ENCODE measurements around the gene UGT1A4. TPM values are rescaled to one million over a fixed set of nuclear protein-coding genes. Genes with fewer than 3 reads are reported as not detected.
"Not testable (repeated sequence)": the region's sequence is repeated elsewhere in the genome, so short reads cannot be mapped to it uniquely, and the experiment has no call there.

Gene UGT1A4
- total and polyA plus RNA-seq, 8 donors, result 0.19 TPM; not detected in 7

DNA sequence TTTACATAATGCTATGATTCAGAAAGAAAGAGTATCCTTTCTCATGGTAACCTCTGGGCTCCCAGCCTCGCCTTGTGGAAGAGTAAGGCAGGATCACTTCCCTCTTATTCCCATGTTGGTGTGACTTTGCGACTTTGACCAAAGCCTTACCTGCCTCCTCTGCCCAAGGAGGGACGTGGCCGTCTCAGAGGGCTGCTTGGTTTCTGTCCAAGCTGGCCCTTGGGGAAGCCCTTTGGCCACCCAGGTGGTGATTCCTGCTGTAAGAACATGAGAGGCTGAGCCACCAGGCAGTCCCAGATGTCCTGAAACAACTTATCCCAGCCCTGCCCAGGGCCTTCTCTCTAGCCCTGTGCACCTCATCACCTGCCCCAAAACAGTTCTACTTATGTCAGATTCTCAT is 19.8 kb upstream of the UGT1A4 start:
- intact Hi-C loops (cut with DNase I), result no loop called here
- Histone ChIP-seq H3K27ac (no peak overlapping the region), H3K4me3 (no peak overlapping the region), H3K27me3 (no peaks in the 10 kb centered on the region), H3K36me3 (no peaks in the 10 kb centered on the region), H3K9me3 (no peaks in the 10 kb centered on the region), H3K4me1 (peaks cover 0 to 8% (median 4%) of the 10 kb centered on the region in 3 donors)
- DNase-seq (no peak), ATAC-seq (no peak), FAIRE-seq (no peak)
- WGBS, 2 donors, result 78 to 80% methylated on average over 4 of the region's 4 CpGs
- TF ChIP-seq, protein P1, sequence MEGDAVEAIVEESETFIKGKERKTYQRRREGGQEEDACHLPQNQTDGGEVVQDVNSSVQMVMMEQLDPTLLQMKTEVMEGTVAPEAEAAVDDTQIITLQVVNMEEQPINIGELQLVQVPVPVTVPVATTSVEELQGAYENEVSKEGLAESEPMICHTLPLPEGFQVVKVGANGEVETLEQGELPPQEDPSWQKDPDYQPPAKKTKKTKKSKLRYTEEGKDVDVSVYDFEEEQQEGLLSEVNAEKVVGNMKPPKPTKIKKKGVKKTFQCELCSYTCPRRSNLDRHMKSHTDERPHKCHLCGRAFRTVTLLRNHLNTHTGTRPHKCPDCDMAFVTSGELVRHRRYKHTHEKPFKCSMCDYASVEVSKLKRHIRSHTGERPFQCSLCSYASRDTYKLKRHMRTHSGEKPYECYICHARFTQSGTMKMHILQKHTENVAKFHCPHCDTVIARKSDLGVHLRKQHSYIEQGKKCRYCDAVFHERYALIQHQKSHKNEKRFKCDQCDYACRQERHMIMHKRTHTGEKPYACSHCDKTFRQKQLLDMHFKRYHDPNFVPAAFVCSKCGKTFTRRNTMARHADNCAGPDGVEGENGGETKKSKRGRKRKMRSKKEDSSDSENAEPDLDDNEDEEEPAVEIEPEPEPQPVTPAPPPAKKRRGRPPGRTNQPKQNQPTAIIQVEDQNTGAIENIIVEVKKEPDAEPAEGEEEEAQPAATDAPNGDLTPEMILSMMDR (IDR thresholded peaks at IDR 0.05), result no peak

DNA sequence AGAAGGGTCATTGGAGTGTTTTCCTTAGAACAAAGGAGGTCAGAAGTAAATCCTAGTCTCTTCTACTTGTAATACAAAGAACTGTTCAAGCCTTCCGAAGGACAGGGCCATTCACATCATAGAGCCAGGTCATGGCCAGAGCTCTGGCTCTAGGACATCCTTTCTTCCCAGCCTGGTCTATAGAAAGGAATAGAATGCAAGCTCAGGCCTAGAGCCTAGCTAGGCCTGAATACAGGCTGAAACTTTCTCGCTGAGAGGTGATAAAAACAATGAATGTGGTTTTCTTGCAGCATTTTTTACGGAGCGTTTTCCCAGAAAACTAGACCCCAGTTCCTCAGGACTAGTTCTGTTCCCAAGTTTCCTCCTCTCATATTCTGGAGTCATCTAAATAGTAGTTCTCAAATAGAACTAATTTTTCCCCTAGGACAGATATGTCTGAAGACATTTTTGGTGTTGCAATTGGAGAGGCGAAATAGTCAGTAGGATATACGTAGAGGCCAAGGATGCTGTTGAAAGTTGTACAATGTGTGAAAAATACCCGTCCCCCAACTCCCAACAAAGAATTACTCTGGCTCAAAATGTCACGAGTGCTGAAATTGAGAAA is 19.0 kb upstream of the UGT1A4 start:
- DNase-seq (no peak), FAIRE-seq (no peak), ATAC-seq (peak in 1 of 4 donors; percentile 12)
- no peaks in the 10 kb centered on the region for H3K27me3 ChIP-seq
- no peaks in the 10 kb centered on the region for H3K36me3 ChIP-seq
- H3K9me3 ChIP-seq, result no peaks in the 10 kb centered on the region
- 92% methylated on average over 8 of the region's 8 CpGs for WGBS, 2 donors
- TF ChIP-seq, protein P1 (IDR thresholded peaks at IDR 0.05), result no peak
- H3K4me3 ChIP-seq, result no peak overlapping the region
- peaks cover 0 to 8% (median 4%) of the 10 kb centered on the region in 3 donors for H3K4me1 ChIP-seq
- no peak overlapping the region for H3K27ac ChIP-seq
- intact Hi-C loops (cut with DNase I), result no loop called here

DNA sequence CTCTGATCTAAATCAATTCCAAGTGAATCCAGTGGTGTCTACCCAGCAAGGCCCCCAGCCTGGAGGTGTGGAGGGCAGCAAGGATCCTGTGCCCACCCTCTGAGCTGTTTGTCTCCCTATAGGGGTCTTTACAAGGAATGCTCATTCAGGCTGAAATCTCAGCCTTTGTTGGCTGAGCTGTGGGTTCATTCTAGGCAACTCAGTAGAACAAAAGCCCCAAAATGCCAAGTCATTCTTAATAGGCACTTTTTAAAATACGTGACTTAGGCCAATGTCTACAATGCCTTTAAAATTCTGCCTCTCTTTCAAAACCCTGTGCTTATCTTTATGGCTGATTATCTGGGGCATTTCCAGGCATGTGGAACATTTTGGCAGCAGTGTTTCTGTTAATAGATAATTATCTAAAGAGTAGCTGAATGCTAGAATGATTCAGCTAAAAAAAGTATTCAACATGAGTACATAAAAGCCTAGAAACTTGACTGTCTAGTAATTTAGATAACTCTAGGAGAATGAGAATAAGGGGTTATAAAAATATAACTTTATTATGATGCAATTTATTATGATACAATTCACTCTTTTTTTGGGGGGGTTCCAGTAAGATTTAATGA is 18.4 kb upstream of the UGT1A4 start:
- TF ChIP-seq, protein P1 (IDR thresholded peaks at IDR 0.05), result no peak
- Histone ChIP-seq H3K4me3 (no peak overlapping the region), H3K9me3 (no peaks in the 10 kb centered on the region), H3K27ac (no peak overlapping the region), H3K4me1 (peaks cover 0 to 8% (median 4%) of the 10 kb centered on the region in 3 donors), H3K36me3 (no peaks in the 10 kb centered on the region), H3K27me3 (no peaks in the 10 kb centered on the region)
- FAIRE-seq (peak; percentile 47), ATAC-seq (peak; percentile 91 to 99 (median 94)), DNase-seq (peak in 2 of 6 donors; percentile 34 to 42)
- 4 to 11% methylated on average over 1 of the region's 1 CpG for WGBS, 2 donors
- intact Hi-C loops (cut with DNase I), result no loop called here

DNA sequence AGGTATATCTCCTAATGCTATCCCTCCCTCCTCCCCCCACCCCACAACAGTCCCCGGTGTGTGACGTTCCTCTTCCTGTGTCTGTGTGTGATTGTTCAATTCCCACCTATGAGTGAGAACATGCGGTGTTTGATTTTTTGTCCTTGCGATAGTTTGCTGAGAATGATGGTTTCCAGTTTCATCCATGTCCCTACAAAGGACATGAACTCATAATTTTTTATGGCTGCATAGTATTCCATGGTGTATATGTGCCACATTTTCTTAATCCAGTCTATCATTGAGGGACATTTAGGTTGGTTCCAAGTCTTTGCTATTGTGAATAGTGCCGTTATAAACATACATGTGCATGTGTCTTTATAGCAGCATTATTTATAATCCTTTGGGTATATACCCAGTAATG is 17.7 kb upstream of the UGT1A4 start:
- intact Hi-C loops (cut with DNase I); H3K27ac ChIP-seq; FAIRE-seq; H3K36me3 ChIP-seq; ATAC-seq; DNase-seq; H3K4me3 ChIP-seq; H3K27me3 ChIP-seq; H3K9me3 ChIP-seq: not testable (repeated sequence)
- 84 to 93% methylated on average over 5 of the region's 5 CpGs for WGBS, 2 donors
- H3K4me1 ChIP-seq, result peaks cover 3 to 11% (median 4%) of the 10 kb centered on the region in 3 donors

DNA sequence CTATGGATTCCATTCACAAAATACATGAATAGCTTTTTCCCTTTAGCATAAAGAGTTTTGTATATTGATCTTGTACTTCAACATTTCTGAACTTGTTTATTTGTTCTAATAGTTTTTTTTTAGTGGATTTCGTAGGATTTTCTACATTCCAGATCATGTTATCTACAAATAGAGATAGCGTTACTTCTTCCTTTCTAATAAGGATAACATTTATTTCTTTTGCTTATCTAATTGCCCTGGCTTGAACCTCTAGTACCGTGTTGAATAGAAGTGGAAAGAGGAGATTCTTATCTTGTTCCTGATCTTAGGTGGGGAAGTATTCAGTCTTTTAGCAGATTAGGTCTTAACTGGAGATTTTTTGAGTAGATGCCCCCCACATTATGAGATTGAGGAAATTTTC is 16.3 kb upstream of the UGT1A4 start:
- intact Hi-C loops (cut with DNase I), result no loop called here
- TF ChIP-seq, protein P1 (IDR thresholded peaks at IDR 0.05), result no peak
- Histone ChIP-seq H3K4me3 (no peak overlapping the region), H3K27me3 (no peaks in the 10 kb centered on the region), H3K4me1 (peaks cover 4 to 16% (median 6%) of the 10 kb centered on the region in 3 donors), H3K27ac (no peak overlapping the region), H3K36me3 (no peaks in the 10 kb centered on the region), H3K9me3 (no peaks in the 10 kb centered on the region)
- DNase-seq, result no peak
- 45 to 47% methylated on average over 3 of the region's 3 CpGs for WGBS, 2 donors
- FAIRE-seq, result no peak
- ATAC-seq, result no peak
